Measurements from ENCODE around the gene RTN4R.

RTN4R gene

GRCh38 chr22:20273758-20274181 lies 5.7 kb upstream of the RTN4R start:
- H3K27me3 ChIP-seq (ENCODE audit: control insufficient read depth in 1 of 2, insufficient read depth in 1 of 2, low read length in 2 of 2), result peaks cover 0 to 7% of the 10 kb centered on the region in 2 experiments
- DNase-seq, result no peak
- no peak overlapping the region for H3K4me2 ChIP-seq (ENCODE audit: low read length, poor library complexity, severe bottlenecking)

GRCh38 chr22:20272700-20273099 lies 4.6 kb upstream of the RTN4R start:
- Histone ChIP-seq H3K4ac (ENCODE audit: low read depth in 1 of 2, low read length in 2 of 2) (no peak overlapping the region), H3K27me3 (ENCODE audit: control insufficient read depth in 1 of 2, insufficient read depth in 1 of 2, low read length in 2 of 2) (peaks cover 0 to 11% of the 10 kb centered on the region in 2 experiments), H4K8ac (ENCODE audit: low read length) (no peak overlapping the region), H2AFZ (ENCODE audit: low read depth, low read length) (no peak overlapping the region), H3K4me3 (ENCODE audit: insufficient read depth in 1 of 2, low read depth in 1 of 2, low read length in 2 of 2) (no peak overlapping the region), H4K91ac (ENCODE audit: low read length) (no peak overlapping the region), H2BK5ac (ENCODE audit: low read depth, low read length, poor library complexity, severe bottlenecking) (no peak overlapping the region), H3K18ac (ENCODE audit: low read depth in 1 of 2, low read length in 2 of 2) (no peak overlapping the region), H2AK5ac (ENCODE audit: low read length, severe bottlenecking) (no peak overlapping the region), H3K9me3 (ENCODE audit: control insufficient read depth, low read length) (no peaks in the 10 kb centered on the region), H3K79me1 (replicated peaks; ENCODE audit: low read length, poor library complexity, severe bottlenecking) (no peaks in the 10 kb centered on the region), H3K27ac (ENCODE audit: low read length, poor library complexity, severe bottlenecking) (no peak overlapping the region), H3K36me3 (ENCODE audit: control insufficient read depth in 1 of 2, insufficient read depth in 2 of 2, low read depth in 1 of 2, low read length in 2 of 2) (no peaks in the 10 kb centered on the region), H2BK120ac (ENCODE audit: low read depth, low read length) (no peak overlapping the region), H3K9ac (ENCODE audit: low read length) (no peak overlapping the region), H3K23ac (ENCODE audit: low read length in 2 of 2) (no peak overlapping the region), H3K4me1 (ENCODE audit: control insufficient read depth, insufficient read depth, low read depth, low read length) (peaks cover 6% of the 10 kb centered on the region), H3K14ac (ENCODE audit: low read length in 2 of 2) (no peak overlapping the region), H3K4me2 (ENCODE audit: low read length, poor library complexity, severe bottlenecking) (no peak overlapping the region), H2BK15ac (ENCODE audit: low read depth, poor library complexity, severe bottlenecking) (no peak overlapping the region), H2BK12ac (ENCODE audit: low read length in 2 of 2) (no peak overlapping the region)
- WGBS, result 82% methylated on average over 13 of the region's 13 CpGs
- DNase-seq, result no peak

More at GRCh38 chr22:20273758-20274181, 5.7 kb upstream of the RTN4R start:
- no peak overlapping the region for H2AFZ ChIP-seq (ENCODE audit: low read depth, low read length)
- H2BK15ac ChIP-seq (ENCODE audit: low read depth, poor library complexity, severe bottlenecking), result no peak overlapping the region
- no peaks in the 10 kb centered on the region for H3K9me3 ChIP-seq (ENCODE audit: control insufficient read depth, low read length)
- H3K9ac ChIP-seq (ENCODE audit: low read length), result no peak overlapping the region
- no peaks in the 10 kb centered on the region for H3K4me1 ChIP-seq (ENCODE audit: control insufficient read depth, insufficient read depth, low read depth, low read length)
- H2BK12ac ChIP-seq (ENCODE audit: low read length in 2 of 2), result no peak overlapping the region
- H2BK5ac ChIP-seq (ENCODE audit: low read depth, low read length, poor library complexity, severe bottlenecking), result no peak overlapping the region
- no peak overlapping the region for H3K23ac ChIP-seq (ENCODE audit: low read length in 2 of 2)
- H2AK5ac ChIP-seq (ENCODE audit: low read length, severe bottlenecking), result no peak overlapping the region
- H2BK120ac ChIP-seq (ENCODE audit: low read depth, low read length), result no peak overlapping the region
- H3K4me3 ChIP-seq (ENCODE audit: insufficient read depth in 1 of 2, low read depth in 1 of 2, low read length in 2 of 2), result no peak overlapping the region
- no peaks in the 10 kb centered on the region for H3K36me3 ChIP-seq (ENCODE audit: control insufficient read depth in 1 of 2, insufficient read depth in 2 of 2, low read depth in 1 of 2, low read length in 2 of 2)
- H3K4ac ChIP-seq (ENCODE audit: low read depth in 1 of 2, low read length in 2 of 2), result no peak overlapping the region
- H3K18ac ChIP-seq (ENCODE audit: low read depth in 1 of 2, low read length in 2 of 2), result no peak overlapping the region
- WGBS, result 74% methylated on average over 10 of the region's 12 CpGs
- H4K8ac ChIP-seq (ENCODE audit: low read length), result no peak overlapping the region
- H4K91ac ChIP-seq (ENCODE audit: low read length), result no peak overlapping the region
- no peak overlapping the region for H3K27ac ChIP-seq (ENCODE audit: low read length, poor library complexity, severe bottlenecking)
- no peaks in the 10 kb centered on the region for H3K79me1 ChIP-seq (replicated peaks; ENCODE audit: low read length, poor library complexity, severe bottlenecking)
- H3K14ac ChIP-seq (ENCODE audit: low read length in 2 of 2), result peak overlapping the region in 1 of 2 experiments; percentile 22

- no peak overlapping the region for H3K4me2 ChIP-seq (ENCODE audit: low read length, poor library complexity, severe bottlenecking)
- H3K27ac ChIP-seq (ENCODE audit: low read length, poor library complexity, severe bottlenecking), result no peak overlapping the region
- no peak overlapping the region for H3K4ac ChIP-seq (ENCODE audit: low read depth in 1 of 2, low read length in 2 of 2)
- H3K79me1 ChIP-seq (replicated peaks; ENCODE audit: low read length, poor library complexity, severe bottlenecking), result no peaks in the 10 kb centered on the region
- DNase-seq, result no peak
- no peak overlapping the region for H2BK12ac ChIP-seq (ENCODE audit: low read length in 2 of 2)
- H2AK5ac ChIP-seq (ENCODE audit: low read length, severe bottlenecking), result no peak overlapping the region
- H2BK5ac ChIP-seq (ENCODE audit: low read depth, low read length, poor library complexity, severe bottlenecking), result no peak overlapping the region
- H3K4me1 ChIP-seq (ENCODE audit: control insufficient read depth, insufficient read depth, low read depth, low read length), result peaks cover 11% of the 10 kb centered on the region
- H3K4me3 ChIP-seq (ENCODE audit: insufficient read depth in 1 of 2, low read depth in 1 of 2, low read length in 2 of 2), result no peak overlapping the region
- no peak overlapping the region for H3K9ac ChIP-seq (ENCODE audit: low read length)
- H3K18ac ChIP-seq (ENCODE audit: low read depth in 1 of 2, low read length in 2 of 2), result no peak overlapping the region
- H3K27me3 ChIP-seq (ENCODE audit: control insufficient read depth in 1 of 2, insufficient read depth in 1 of 2, low read length in 2 of 2), result peaks cover 0 to 14% of the 10 kb centered on the region in 2 experiments
- H3K14ac ChIP-seq (ENCODE audit: low read length in 2 of 2), result no peak overlapping the region
- no peak overlapping the region for H3K23ac ChIP-seq (ENCODE audit: low read length in 2 of 2)
- 90% methylated on average over 9 of the region's 9 CpGs for WGBS
- no peak overlapping the region for H4K8ac ChIP-seq (ENCODE audit: low read length)
- H3K9me3 ChIP-seq (ENCODE audit: control insufficient read depth, low read length), result no peaks in the 10 kb centered on the region
- no peak overlapping the region for H2BK15ac ChIP-seq (ENCODE audit: low read depth, poor library complexity, severe bottlenecking)
- H2BK120ac ChIP-seq (ENCODE audit: low read depth, low read length), result no peak overlapping the region
- peak overlapping the region; percentile 21 for H4K91ac ChIP-seq (ENCODE audit: low read length)
- H2AFZ ChIP-seq (ENCODE audit: low read depth, low read length), result no peak overlapping the region
- no peaks in the 10 kb centered on the region for H3K36me3 ChIP-seq (ENCODE audit: control insufficient read depth in 1 of 2, insufficient read depth in 2 of 2, low read depth in 1 of 2, low read length in 2 of 2)
Measured at GRCh38 chr22:20272174-20272573, 4.1 kb upstream of the RTN4R start.

- Histone ChIP-seq H2AK5ac (ENCODE audit: low read length, severe bottlenecking) (no peak overlapping the region), H3K27ac (ENCODE audit: low read length, poor library complexity, severe bottlenecking) (no peak overlapping the region), H3K18ac (ENCODE audit: low read depth in 1 of 2, low read length in 2 of 2) (no peak overlapping the region), H2AFZ (ENCODE audit: low read depth, low read length) (no peak overlapping the region), H2BK12ac (ENCODE audit: low read length in 2 of 2) (no peak overlapping the region), H3K4me3 (ENCODE audit: insufficient read depth in 1 of 2, low read depth in 1 of 2, low read length in 2 of 2) (no peak overlapping the region), H3K79me1 (replicated peaks; ENCODE audit: low read length, poor library complexity, severe bottlenecking) (no peaks in the 10 kb centered on the region), H2BK120ac (ENCODE audit: low read depth, low read length) (no peak overlapping the region), H4K8ac (ENCODE audit: low read length) (no peak overlapping the region), H3K9me3 (ENCODE audit: control insufficient read depth, low read length) (no peaks in the 10 kb centered on the region), H3K4me1 (ENCODE audit: control insufficient read depth, insufficient read depth, low read depth, low read length) (peaks cover 15% of the 10 kb centered on the region), H2BK5ac (ENCODE audit: low read depth, low read length, poor library complexity, severe bottlenecking) (no peak overlapping the region), H4K91ac (ENCODE audit: low read length) (no peak overlapping the region), H3K23ac (ENCODE audit: low read length in 2 of 2) (no peak overlapping the region), H3K4me2 (ENCODE audit: low read length, poor library complexity, severe bottlenecking) (no peak overlapping the region), H2BK15ac (ENCODE audit: low read depth, poor library complexity, severe bottlenecking) (no peak overlapping the region), H3K36me3 (ENCODE audit: control insufficient read depth in 1 of 2, insufficient read depth in 2 of 2, low read depth in 1 of 2, low read length in 2 of 2) (no peaks in the 10 kb centered on the region), H3K27me3 (ENCODE audit: control insufficient read depth in 1 of 2, insufficient read depth in 1 of 2, low read length in 2 of 2) (peaks cover 0 to 23% of the 10 kb centered on the region in 2 experiments), H3K9ac (ENCODE audit: low read length) (no peak overlapping the region), H3K14ac (ENCODE audit: low read length in 2 of 2) (no peak overlapping the region), H3K4ac (ENCODE audit: low read depth in 1 of 2, low read length in 2 of 2) (no peak overlapping the region)
- no peak for DNase-seq
- 86% methylated on average over 14 of the region's 14 CpGs for WGBS
Measured at GRCh38 chr22:20271114-20271994, 3.2 kb upstream of the RTN4R start.

Measured in mesenchymal stem cell (in vitro differentiated cells and primary cell).